Measurements from ENCODE around the gene CRB3. TPM values are rescaled to one million over a fixed set of nuclear protein-coding genes. Genes with fewer than 3 reads are reported as not detected.
A peak's percentile ranks its signal among the peaks of the same experiment; 100 is the strongest.

The CRB3 gene
- total and polyA plus RNA-seq, 2 of the 13 experiments (the other 11 are each of a cell fraction or from before 2014, with no cell fraction given), result 10.6 to 25.6 TPM

- TF ChIP-seq FOSL1 (CRISPR knock-in tag; IDR thresholded peaks at IDR 0.05; ENCODE audit: borderline replicate concordance) (no peak), HNF1B (CRISPR knock-in tag; IDR thresholded peaks at IDR 0.05) (peak; percentile 15), ZNF597 (CRISPR knock-in tag; IDR thresholded peaks at IDR 0.05) (no peak), E2F1 (CRISPR knock-in tag; IDR thresholded peaks at IDR 0.05) (peak; percentile 81), PAF1 (CRISPR knock-in tag; IDR thresholded peaks at IDR 0.05) (no peak), ZNF10 (CRISPR knock-in tag; IDR thresholded peaks at IDR 0.05; ENCODE audit: borderline replicate concordance, low read depth) (no peak), ZNF484 (CRISPR knock-in tag; IDR thresholded peaks at IDR 0.05; ENCODE audit: borderline replicate concordance, low read depth) (no peak), ZBTB33 (CRISPR knock-in tag; IDR thresholded peaks at IDR 0.05) (peak; percentile 97), TFAP4 (IDR thresholded peaks at IDR 0.05; ENCODE audit: borderline replicate concordance, low read depth) (no peak), SMAD3 (CRISPR knock-in tag; IDR thresholded peaks at IDR 0.05) (0 out of 2 replicates have a peak, but pooled peaks have one; percentile 25), SUZ12 (IDR thresholded peaks at IDR 0.05; ENCODE audit: low read depth, low read length) (no peak), ZFP90 (CRISPR knock-in tag; IDR thresholded peaks at IDR 0.05; ENCODE audit: borderline replicate concordance) (peak; percentile 36; the same call in 1 of the 2 replicates), ZNF883 (CRISPR knock-in tag; IDR thresholded peaks at IDR 0.05; ENCODE audit: not compliant biosample characterization) (no peak), ONECUT2 (CRISPR knock-in tag; IDR thresholded peaks at IDR 0.05) (no peak), ZNF709 (CRISPR knock-in tag; IDR thresholded peaks at IDR 0.05) (peak; percentile 48; the same call in 1 of the 2 replicates), KLF13 (CRISPR knock-in tag; IDR thresholded peaks at IDR 0.05) (no peak), MXI1 (IDR thresholded peaks at IDR 0.05; ENCODE audit: borderline replicate concordance, low read depth, low read length) (no peak; the same call in 2 of the 3 replicates), JARID2 (CRISPR knock-in tag; IDR thresholded peaks at IDR 0.05; ENCODE audit: insufficient replicate concordance) (no peak)
- TF ChIP-seq, protein P1, sequence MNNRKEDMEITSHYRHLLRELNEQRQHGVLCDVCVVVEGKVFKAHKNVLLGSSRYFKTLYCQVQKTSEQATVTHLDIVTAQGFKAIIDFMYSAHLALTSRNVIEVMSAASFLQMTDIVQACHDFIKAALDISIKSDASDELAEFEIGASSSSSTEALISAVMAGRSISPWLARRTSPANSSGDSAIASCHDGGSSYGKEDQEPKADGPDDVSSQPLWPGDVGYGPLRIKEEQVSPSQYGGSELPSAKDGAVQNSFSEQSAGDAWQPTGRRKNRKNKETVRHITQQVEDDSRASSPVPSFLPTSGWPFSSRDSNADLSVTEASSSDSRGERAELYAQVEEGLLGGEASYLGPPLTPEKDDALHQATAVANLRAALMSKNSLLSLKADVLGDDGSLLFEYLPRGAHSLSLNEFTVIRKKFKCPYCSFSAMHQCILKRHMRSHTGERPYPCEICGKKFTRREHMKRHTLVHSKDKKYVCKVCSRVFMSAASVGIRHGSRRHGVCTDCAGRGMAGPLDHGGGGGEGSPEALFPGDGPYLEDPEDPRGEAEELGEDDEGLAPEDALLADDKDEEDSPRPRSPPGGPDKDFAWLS (CRISPR knock-in tag; IDR thresholded peaks at IDR 0.05; ENCODE audit: borderline replicate concordance), result no peak
Measured at GRCh38 chr19:6424939-6425731, 38.9 kb upstream of the CRB3 start (continued).

Measured in HepG2 (cell line).